ENCODE results near the gene NOM1. TPM values are rescaled to one million over a fixed set of nuclear protein-coding genes. Genes with fewer than 3 reads are reported as not detected.

Gene NOM1
- total RNA-seq, 1 experiment from 2014 or later = 35.4 TPM

- Histone ChIP-seq H3K9ac (ENCODE audit: low read length) (no peak overlapping the region), H3K4me3 (replicated peaks in 1 of 2; ENCODE audit: low read depth in 1 of 2, low read length in 2 of 2) (no peak overlapping the region), H3K27ac (ENCODE audit: low read depth, low read length) (no peak overlapping the region), H3K27me3 (ENCODE audit: insufficient read depth, low read length) (no peaks in the 10 kb centered on the region), H3K4me1 (ENCODE audit: control insufficient read depth in 1 of 2, insufficient read depth in 2 of 2, low read length in 2 of 2) (no peaks in the 10 kb centered on the region), H3K36me3 (ENCODE audit: control insufficient read depth in 1 of 2, insufficient read depth in 2 of 2, low read length in 2 of 2) (no peaks in the 10 kb centered on the region), H3K4me2 (ENCODE audit: low read length) (no peak overlapping the region), H2AFZ (ENCODE audit: low read depth, low read length, poor library complexity, severe bottlenecking) (no peak overlapping the region), H3K79me2 (ENCODE audit: insufficient read depth, low read length) (no peaks in the 10 kb centered on the region), H3K9me2 (ENCODE audit: insufficient read depth) (no peaks in the 10 kb centered on the region), H3K9me3 (ENCODE audit: control insufficient read depth in 1 of 2, insufficient read depth in 1 of 2, low read depth in 1 of 2, low read length in 2 of 2) (no peaks in the 10 kb centered on the region), H4K20me1 (ENCODE audit: insufficient read depth) (no peaks in the 10 kb centered on the region)
- TF ChIP-seq YY1 (IDR thresholded peaks at IDR 0.05; ENCODE audit: extremely low read depth, insufficient replicate concordance, low read depth, low read length) = no peak
- TF ChIP-seq CEBPB (IDR thresholded peaks at IDR 0.05; ENCODE audit: low read depth) = no peak
- TF ChIP-seq SP1 (IDR thresholded peaks at IDR 0.05; ENCODE audit: low read depth) = no peak
- TF ChIP-seq ELF1 (IDR thresholded peaks at IDR 0.05; ENCODE audit: borderline replicate concordance, low read depth) = no peak
- TF ChIP-seq CBX3 (IDR thresholded peaks at IDR 0.05; ENCODE audit: low read depth) = no peak
- TF ChIP-seq, protein P1, sequence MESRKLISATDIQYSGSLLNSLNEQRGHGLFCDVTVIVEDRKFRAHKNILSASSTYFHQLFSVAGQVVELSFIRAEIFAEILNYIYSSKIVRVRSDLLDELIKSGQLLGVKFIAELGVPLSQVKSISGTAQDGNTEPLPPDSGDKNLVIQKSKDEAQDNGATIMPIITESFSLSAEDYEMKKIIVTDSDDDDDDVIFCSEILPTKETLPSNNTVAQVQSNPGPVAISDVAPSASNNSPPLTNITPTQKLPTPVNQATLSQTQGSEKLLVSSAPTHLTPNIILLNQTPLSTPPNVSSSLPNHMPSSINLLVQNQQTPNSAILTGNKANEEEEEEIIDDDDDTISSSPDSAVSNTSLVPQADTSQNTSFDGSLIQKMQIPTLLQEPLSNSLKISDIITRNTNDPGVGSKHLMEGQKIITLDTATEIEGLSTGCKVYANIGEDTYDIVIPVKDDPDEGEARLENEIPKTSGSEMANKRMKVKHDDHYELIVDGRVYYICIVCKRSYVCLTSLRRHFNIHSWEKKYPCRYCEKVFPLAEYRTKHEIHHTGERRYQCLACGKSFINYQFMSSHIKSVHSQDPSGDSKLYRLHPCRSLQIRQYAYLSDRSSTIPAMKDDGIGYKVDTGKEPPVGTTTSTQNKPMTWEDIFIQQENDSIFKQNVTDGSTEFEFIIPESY (IDR thresholded peaks at IDR 0.05; ENCODE audit: extremely low read depth, insufficient replicate concordance, low read length) = no peak
- TF ChIP-seq, protein P2, sequence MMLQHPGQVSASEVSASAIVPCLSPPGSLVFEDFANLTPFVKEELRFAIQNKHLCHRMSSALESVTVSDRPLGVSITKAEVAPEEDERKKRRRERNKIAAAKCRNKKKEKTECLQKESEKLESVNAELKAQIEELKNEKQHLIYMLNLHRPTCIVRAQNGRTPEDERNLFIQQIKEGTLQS (IDR thresholded peaks at IDR 0.05) = no peak
- no peak for TF ChIP-seq POLR2AphosphoS5 (IDR thresholded peaks at IDR 0.05; ENCODE audit: low read depth, low read length)
- TF ChIP-seq EZH2phosphoT487 (IDR thresholded peaks at IDR 0.05; ENCODE audit: borderline replicate concordance) = no peak
- TF ChIP-seq SRF (IDR thresholded peaks at IDR 0.05; ENCODE audit: low read depth) = no peak
- no peak for TF ChIP-seq RAD21 (IDR thresholded peaks at IDR 0.05; ENCODE audit: low read depth)
- no peak for TF ChIP-seq TCF7L2 (IDR thresholded peaks at IDR 0.05; ENCODE audit: borderline replicate concordance, extremely low read depth, insufficient read depth, insufficient read length)
- no peak for TF ChIP-seq SIN3A (IDR thresholded peaks at IDR 0.05; ENCODE audit: low read depth)
- no peak for TF ChIP-seq JUND (IDR thresholded peaks at IDR 0.05)
- TF ChIP-seq, protein P3, sequence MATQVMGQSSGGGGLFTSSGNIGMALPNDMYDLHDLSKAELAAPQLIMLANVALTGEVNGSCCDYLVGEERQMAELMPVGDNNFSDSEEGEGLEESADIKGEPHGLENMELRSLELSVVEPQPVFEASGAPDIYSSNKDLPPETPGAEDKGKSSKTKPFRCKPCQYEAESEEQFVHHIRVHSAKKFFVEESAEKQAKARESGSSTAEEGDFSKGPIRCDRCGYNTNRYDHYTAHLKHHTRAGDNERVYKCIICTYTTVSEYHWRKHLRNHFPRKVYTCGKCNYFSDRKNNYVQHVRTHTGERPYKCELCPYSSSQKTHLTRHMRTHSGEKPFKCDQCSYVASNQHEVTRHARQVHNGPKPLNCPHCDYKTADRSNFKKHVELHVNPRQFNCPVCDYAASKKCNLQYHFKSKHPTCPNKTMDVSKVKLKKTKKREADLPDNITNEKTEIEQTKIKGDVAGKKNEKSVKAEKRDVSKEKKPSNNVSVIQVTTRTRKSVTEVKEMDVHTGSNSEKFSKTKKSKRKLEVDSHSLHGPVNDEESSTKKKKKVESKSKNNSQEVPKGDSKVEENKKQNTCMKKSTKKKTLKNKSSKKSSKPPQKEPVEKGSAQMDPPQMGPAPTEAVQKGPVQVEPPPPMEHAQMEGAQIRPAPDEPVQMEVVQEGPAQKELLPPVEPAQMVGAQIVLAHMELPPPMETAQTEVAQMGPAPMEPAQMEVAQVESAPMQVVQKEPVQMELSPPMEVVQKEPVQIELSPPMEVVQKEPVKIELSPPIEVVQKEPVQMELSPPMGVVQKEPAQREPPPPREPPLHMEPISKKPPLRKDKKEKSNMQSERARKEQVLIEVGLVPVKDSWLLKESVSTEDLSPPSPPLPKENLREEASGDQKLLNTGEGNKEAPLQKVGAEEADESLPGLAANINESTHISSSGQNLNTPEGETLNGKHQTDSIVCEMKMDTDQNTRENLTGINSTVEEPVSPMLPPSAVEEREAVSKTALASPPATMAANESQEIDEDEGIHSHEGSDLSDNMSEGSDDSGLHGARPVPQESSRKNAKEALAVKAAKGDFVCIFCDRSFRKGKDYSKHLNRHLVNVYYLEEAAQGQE (IDR thresholded peaks at IDR 0.05; ENCODE audit: low read depth) = no peak
- no peak for TF ChIP-seq FOSL1 (IDR thresholded peaks at IDR 0.05; ENCODE audit: low read depth)
- TF ChIP-seq ZFX (IDR thresholded peaks at IDR 0.05) = no peak
- ATAC-seq = no peak
- BruUV-seq (replicated peaks) = no TSS peak
- CTCF ChIA-PET = no interaction called here
- intact Hi-C loops (cut with micrococcal nuclease) = no loop called here
- RAD21 ChIA-PET (ENCODE audit: low non-redundant PET in 1 of 2, low total read pairs in 2 of 2, uncharacterized antibody in 2 of 2, unreplicated experiment in 2 of 2) = no interaction called here
- no peak for DNase-seq (ENCODE audit: low read depth, low spot score)
- POLR2A ChIA-PET = no interaction called here
Observed at GRCh38 chr7:156919132-156919713, 30.3 kb upstream of the NOM1 start.

Measured in HCT116 (cell line).